HUES6 (cell line): Measurements from ENCODE around the gene TSEN54.

Source experiments
- H3K27ac ChIP-seq: 2 replicates; pipeline ENCODE4 v1.7.0; 2013; ENCODE audit warnings: low read depth, mild to moderate bottlenecking, low read length, inconsistent platforms
- H3K27me3 ChIP-seq: 2 replicates; pipeline ENCODE4 v1.6.1; 2013; ENCODE audit warnings: low read length; ENCODE audit not compliant: control insufficient read depth, insufficient read depth
- H3K36me3 ChIP-seq: 2 replicates; pipeline ENCODE4 v1.6.1; 2013; ENCODE audit warnings: low read length; ENCODE audit not compliant: control insufficient read depth, insufficient read depth
- H3K4me1 ChIP-seq: 2 replicates; pipeline ENCODE4 v1.6.1; 2013; ENCODE audit warnings: low read length; ENCODE audit not compliant: control insufficient read depth, insufficient read depth
- H3K4me3 ChIP-seq: 2 replicates; pipeline ENCODE4 v1.5.1; 2013; ENCODE audit warnings: low read depth, low read length
- H3K9ac ChIP-seq: one replicate; pipeline ENCODE4 v1.6.1; 2013; ENCODE audit warnings: mild to moderate bottlenecking, low read length
- H3K9me3 ChIP-seq: 2 replicates; pipeline ENCODE4 v1.6.1; 2013; ENCODE audit warnings: low read depth, low read length; ENCODE audit not compliant: control insufficient read depth, insufficient read depth

The TSEN54 gene

GRCh38 chr17:75489511-75489955, 26.8 kb upstream of the TSEN54 start:
- H3K36me3 ChIP-seq, result peaks cover 32% of the 10 kb centered on the region
- no peak overlapping the region for H3K27ac ChIP-seq
- no peak overlapping the region for H3K9ac ChIP-seq
- 0 out of 2 replicates have a peak, but pooled peaks cover 2% of the 10 kb centered on the region for H3K4me1 ChIP-seq
- no peaks in the 10 kb centered on the region for H3K9me3 ChIP-seq
- H3K27me3 ChIP-seq, result no peaks in the 10 kb centered on the region
- H3K4me3 ChIP-seq, result no peak overlapping the region

- H3K27ac ChIP-seq, result no peak overlapping the region
- H3K9ac ChIP-seq, result no peak overlapping the region
- no peak overlapping the region for H3K4me3 ChIP-seq
- no peaks in the 10 kb centered on the region for H3K27me3 ChIP-seq
- no peaks in the 10 kb centered on the region for H3K9me3 ChIP-seq
- H3K4me1 ChIP-seq, result 0 out of 2 replicates have a peak, but pooled peaks cover 2% of the 10 kb centered on the region
- peaks cover 36% of the 10 kb centered on the region for H3K36me3 ChIP-seq
Observed at GRCh38 chr17:75490173-75490743, 26.1 kb upstream of the TSEN54 start.

GRCh38 chr17:75490953-75491649, 25.2 kb upstream of the TSEN54 start:
- Histone ChIP-seq H3K4me3 (no peak overlapping the region), H3K9me3 (no peaks in the 10 kb centered on the region), H3K36me3 (peaks cover 45% of the 10 kb centered on the region), H3K27ac (no peak overlapping the region), H3K4me1 (0 out of 2 replicates have a peak, but pooled peaks cover 2% of the 10 kb centered on the region), H3K27me3 (no peaks in the 10 kb centered on the region), H3K9ac (no peak overlapping the region)

- H3K9me3 ChIP-seq, result no peaks in the 10 kb centered on the region
- no peak overlapping the region for H3K9ac ChIP-seq
- H3K4me1 ChIP-seq, result 0 out of 2 replicates have a peak, but pooled peaks cover 2% of the 10 kb centered on the region
- H3K27ac ChIP-seq, result no peak overlapping the region
- H3K36me3 ChIP-seq, result peaks cover 48% of the 10 kb centered on the region
- H3K27me3 ChIP-seq, result no peaks in the 10 kb centered on the region
- no peak overlapping the region for H3K4me3 ChIP-seq
Observed at GRCh38 chr17:75491680-75492079, 24.6 kb upstream of the TSEN54 start.

- 0 out of 2 replicates have a peak, but pooled peaks cover 2% of the 10 kb centered on the region for H3K4me1 ChIP-seq
- H3K9me3 ChIP-seq, result no peaks in the 10 kb centered on the region
- no peaks in the 10 kb centered on the region for H3K27me3 ChIP-seq
- peaks cover 55% of the 10 kb centered on the region for H3K36me3 ChIP-seq
- H3K9ac ChIP-seq, result no peak overlapping the region
- H3K4me3 ChIP-seq, result no peak overlapping the region
- no peak overlapping the region for H3K27ac ChIP-seq
Observed at GRCh38 chr17:75492555-75493168, 23.7 kb upstream of the TSEN54 start.

GRCh38 chr17:75493476-75494129, 22.7 kb upstream of the TSEN54 start:
- peaks cover 64% of the 10 kb centered on the region for H3K36me3 ChIP-seq
- H3K27ac ChIP-seq, result no peak overlapping the region

GRCh38 chr17:75494326-75494877, 21.9 kb upstream of the TSEN54 start:
- no peak overlapping the region for H3K27ac ChIP-seq
- no peaks in the 10 kb centered on the region for H3K27me3 ChIP-seq
- H3K4me3 ChIP-seq, result no peak overlapping the region
- peaks cover 69% of the 10 kb centered on the region for H3K36me3 ChIP-seq
- H3K4me1 ChIP-seq, result no peaks in the 10 kb centered on the region
- H3K9me3 ChIP-seq, result no peaks in the 10 kb centered on the region
- no peak overlapping the region for H3K9ac ChIP-seq

More at GRCh38 chr17:75493476-75494129, 22.7 kb upstream of the TSEN54 start:
- H3K9ac ChIP-seq, result no peak overlapping the region
- H3K9me3 ChIP-seq, result no peaks in the 10 kb centered on the region
- no peaks in the 10 kb centered on the region for H3K27me3 ChIP-seq
- no peaks in the 10 kb centered on the region for H3K4me1 ChIP-seq
- H3K4me3 ChIP-seq, result no peak overlapping the region

GRCh38 chr17:75496005-75496404, 20.3 kb upstream of the TSEN54 start:
- no peak overlapping the region for H3K4me3 ChIP-seq
- H3K27ac ChIP-seq, result no peak overlapping the region
- H3K27me3 ChIP-seq, result no peaks in the 10 kb centered on the region
- no peaks in the 10 kb centered on the region for H3K9me3 ChIP-seq
- no peaks in the 10 kb centered on the region for H3K4me1 ChIP-seq
- H3K36me3 ChIP-seq, result peaks cover 78% of the 10 kb centered on the region
- no peak overlapping the region for H3K9ac ChIP-seq

- H3K4me3 ChIP-seq, result no peak overlapping the region
- H3K36me3 ChIP-seq, result peaks cover 72% of the 10 kb centered on the region
- no peak overlapping the region for H3K9ac ChIP-seq
- H3K27ac ChIP-seq, result no peak overlapping the region
- H3K4me1 ChIP-seq, result no peaks in the 10 kb centered on the region
- H3K9me3 ChIP-seq, result no peaks in the 10 kb centered on the region
- no peaks in the 10 kb centered on the region for H3K27me3 ChIP-seq
Observed at GRCh38 chr17:75498039-75498725, 18.1 kb upstream of the TSEN54 start.

GRCh38 chr17:75498726-75499213, 17.6 kb upstream of the TSEN54 start:
- Histone ChIP-seq H3K36me3 (peaks cover 70% of the 10 kb centered on the region), H3K4me1 (no peaks in the 10 kb centered on the region), H3K9ac (no peak overlapping the region), H3K4me3 (no peak overlapping the region), H3K27ac (no peak overlapping the region), H3K27me3 (no peaks in the 10 kb centered on the region), H3K9me3 (no peaks in the 10 kb centered on the region)
